PC-3 (cell line): ENCODE measurements around the gene ARHGEF25.

Experiments
- CTCF ChIP-seq: fragments of 300-600 bp; sonication (generic); conservative IDR thresholded peaks from 2 replicates; pipeline ENCODE4 v1.5.1; 2017; ENCODE audit warnings: antibody characterized with exemption, low read depth, mild to moderate bottlenecking, low read length
- EZH2 ChIP-seq: fragments of 300-600 bp; sonication (generic); IDR thresholded peaks from one replicate; pipeline ENCODE4 v1.6.1; 2017; ENCODE audit warnings: antibody characterized with exemption, mild to moderate bottlenecking, low read length; ENCODE audit not compliant: unreplicated experiment

- no peak for TF ChIP-seq CTCF
- no peak for TF ChIP-seq EZH2
These were observed 5.4 kb upstream of the ARHGEF25 start for GRCh38 chr12:57605811-57606311.
